ENCODE results near the gene SMIM43.
"Not testable (repeated sequence)": the region's sequence is repeated elsewhere in the genome, so short reads cannot be mapped to it uniquely, and the experiment has no call there.

The SMIM43 gene

GRCh38 chr4:121736735-121737351 is 28.1 kb downstream of the SMIM43 start:
- no peak for DNase-seq (ENCODE audit: low read depth, low spot score)

DNA sequence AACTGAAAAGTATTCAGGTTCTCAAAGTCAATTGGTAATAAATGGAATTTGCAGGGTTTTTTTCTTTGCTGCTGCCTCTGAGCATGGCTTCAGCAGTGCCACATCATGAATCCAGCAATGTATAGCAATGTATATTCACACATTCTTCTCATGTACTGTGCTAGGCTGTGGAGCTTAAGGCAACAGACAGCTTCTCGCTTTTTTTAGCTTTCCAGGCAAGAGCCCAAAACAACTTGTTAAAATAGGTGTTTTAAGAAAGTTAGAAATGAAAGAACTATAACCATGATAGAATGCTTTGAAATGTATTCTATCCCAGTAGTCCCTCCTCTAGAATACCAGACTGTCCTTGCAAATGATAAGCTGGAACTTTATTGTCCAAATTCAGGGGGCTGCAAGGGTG is 30.4 kb downstream of the SMIM43 start:
- DNase-seq (ENCODE audit: low read depth, low spot score): no peak

GRCh38 chr4:121733942-121734341 is 31.0 kb downstream of the SMIM43 start:
- no peak for DNase-seq (ENCODE audit: low read depth, low spot score)

GRCh38 chr4:121729753-121730152 is 35.2 kb downstream of the SMIM43 start:
- not testable (repeated sequence) for DNase-seq (ENCODE audit: low read depth, low spot score)

DNA sequence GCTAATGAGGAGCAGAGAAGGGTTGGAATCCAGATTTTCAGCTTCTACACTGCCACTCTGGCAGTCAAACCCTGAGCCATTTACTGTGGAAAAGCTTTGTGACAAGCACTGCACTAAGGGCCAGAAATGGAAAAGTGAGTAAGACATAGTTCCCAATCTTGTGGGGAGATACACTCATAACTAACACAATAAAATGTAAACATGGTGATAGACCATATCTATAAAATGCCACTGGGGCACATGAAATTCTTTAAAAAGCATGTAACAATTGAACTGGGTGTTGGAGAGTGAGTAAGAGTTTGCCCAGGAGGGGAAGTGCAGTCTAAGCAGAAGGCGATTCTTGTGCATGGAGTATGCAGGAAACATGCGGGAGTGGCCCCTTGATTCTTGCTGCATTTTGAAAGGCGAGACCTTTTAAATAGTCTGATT is 36.2 kb downstream of the SMIM43 start:
- DNase-seq (ENCODE audit: low read depth, low spot score): no peak

DNA sequence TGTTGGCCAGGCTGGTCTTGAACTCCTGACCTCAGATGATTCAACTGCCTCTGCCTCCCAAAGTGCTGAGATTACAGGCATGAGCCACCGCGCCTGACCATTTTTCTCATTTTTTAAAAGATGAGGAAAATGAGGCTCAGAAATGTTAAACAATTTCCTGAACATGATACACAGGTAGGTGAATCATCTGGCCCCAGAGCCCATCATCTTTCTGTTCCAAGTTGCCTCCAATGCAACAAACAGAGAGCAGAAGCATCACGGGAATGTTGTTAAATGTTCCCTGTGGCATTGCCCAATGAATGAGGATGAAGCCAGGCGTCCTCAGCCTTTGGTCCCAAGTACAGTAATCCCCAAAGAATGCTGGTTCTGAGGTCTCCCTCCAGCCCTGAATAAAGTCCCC is 36.9 kb downstream of the SMIM43 start:
- DNase-seq (ENCODE audit: low read depth, low spot score): no peak

DNA sequence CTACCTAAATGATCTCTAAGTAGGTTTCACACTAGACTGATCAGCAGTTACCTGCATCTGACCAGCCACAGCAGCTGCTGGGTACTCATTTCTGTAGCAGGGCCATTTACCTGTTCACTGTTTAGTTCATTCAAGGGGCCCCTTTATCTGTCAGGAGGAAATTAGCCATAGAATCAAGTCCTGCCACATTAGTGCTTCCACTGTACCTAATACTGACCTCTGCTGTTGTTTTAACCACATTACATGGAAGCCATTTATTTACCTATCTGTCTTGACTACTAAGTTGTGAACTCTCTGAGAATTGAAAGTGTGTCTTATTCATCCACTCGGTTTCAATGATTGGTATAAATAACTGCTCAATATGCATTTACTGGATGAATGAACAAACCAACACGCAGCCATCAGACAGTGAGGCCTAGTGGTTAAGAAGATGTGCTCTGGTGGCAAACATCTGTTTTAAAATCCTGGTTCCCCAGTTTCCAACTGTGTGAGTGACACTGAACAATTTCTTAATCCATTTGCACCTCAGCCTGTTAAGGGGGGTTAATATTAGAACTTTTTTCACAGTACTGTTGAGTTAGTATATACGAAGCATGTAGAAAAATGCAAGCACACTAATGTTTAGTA is 38.2 kb downstream of the SMIM43 start:
- no peak for DNase-seq (ENCODE audit: low read depth, low spot score)

GRCh38 chr4:121724671-121725070 is 40.3 kb downstream of the SMIM43 start:
- no peak for DNase-seq (ENCODE audit: low read depth, low spot score)

- DNase-seq (ENCODE audit: low read depth, low spot score): no peak
Observed at GRCh38 chr4:121721700-121722099, 43.3 kb downstream of the SMIM43 start.

- no peak for DNase-seq (ENCODE audit: low read depth, low spot score)
Observed at GRCh38 chr4:121720109-121720508, 44.9 kb downstream of the SMIM43 start.

DNA sequence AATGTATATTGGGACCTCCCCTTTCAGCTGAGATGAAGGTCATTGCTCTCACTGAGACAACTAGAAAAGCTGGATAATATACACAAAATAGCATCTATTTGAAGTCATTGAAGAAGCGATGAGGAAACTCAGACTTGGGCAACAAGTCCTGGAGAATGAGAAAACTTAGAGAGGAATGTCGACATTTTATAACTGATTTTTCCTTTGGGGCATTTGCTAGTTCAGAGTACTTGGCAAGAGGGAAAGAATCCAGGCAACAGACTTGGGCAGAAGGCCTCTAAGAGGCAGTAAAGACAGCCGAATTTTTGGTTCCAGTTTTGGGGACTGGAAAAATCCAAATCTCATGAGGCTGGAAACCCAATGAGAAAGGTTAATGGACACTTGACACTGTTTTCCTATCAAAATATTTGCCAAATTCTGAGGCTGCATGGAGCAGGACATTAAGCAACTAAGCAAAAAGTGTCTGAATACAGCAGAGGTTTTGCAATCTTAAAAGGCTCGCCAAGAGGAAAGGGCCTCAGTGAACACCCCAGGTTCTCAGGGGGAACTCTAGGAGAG is 47.2 kb downstream of the SMIM43 start:
- no peak for DNase-seq (ENCODE audit: low read depth, low spot score)

GRCh38 chr4:121714548-121714947 is 50.4 kb downstream of the SMIM43 start:
- no peak for DNase-seq (ENCODE audit: low read depth, low spot score)

DNA sequence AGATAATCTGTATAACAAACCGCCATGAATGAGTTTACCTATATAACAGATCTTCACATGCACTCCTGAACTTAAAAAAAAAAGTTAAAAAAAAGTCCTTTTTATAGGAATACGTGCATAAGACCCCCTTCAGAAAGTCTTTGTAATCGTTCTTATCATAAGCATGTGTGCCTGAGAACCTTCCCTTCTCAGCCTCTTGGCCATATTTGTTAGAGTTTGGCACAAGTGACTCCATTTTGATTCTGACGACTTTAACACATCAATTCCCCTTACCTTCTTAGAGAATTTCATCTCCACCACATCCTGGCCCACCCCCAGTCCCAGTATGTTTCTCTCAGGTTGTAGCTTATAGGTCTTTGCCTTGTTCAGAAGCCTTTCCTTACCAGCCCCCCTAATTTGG is 52.2 kb downstream of the SMIM43 start:
- DNase-seq (ENCODE audit: low read depth, low spot score): no peak

DNA sequence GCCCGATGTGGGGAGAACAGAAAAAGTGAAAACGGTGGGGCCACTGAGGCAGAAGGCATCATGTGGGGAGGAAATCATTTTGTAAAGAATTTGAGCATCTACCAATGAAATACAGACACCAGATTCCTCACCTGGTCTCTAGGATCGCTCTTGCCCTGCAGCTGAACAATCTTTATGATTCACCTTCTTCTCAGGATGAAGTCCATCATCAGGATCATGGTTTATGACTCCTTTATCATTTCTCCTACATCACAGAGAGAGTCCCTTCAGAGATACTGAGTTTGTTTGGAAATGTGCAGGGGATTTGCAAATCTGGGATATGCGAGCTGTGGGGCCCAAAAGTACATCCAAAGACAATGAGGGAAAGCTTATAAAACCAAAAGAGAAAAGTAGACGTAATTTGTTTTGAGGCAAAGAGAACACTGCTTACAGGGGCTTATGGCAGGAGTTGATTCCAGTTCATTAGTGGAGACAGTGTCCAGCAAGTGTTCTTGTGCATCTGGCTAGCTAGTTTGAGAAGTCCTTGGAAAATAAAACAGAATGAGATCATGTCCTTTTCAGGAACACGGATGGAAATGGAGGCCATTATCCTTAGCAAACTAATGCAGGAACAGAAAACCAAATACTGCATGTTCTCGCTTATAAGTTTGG is 52.8 kb downstream of the SMIM43 start:
- no peak for DNase-seq (ENCODE audit: low read depth, low spot score)

DNA sequence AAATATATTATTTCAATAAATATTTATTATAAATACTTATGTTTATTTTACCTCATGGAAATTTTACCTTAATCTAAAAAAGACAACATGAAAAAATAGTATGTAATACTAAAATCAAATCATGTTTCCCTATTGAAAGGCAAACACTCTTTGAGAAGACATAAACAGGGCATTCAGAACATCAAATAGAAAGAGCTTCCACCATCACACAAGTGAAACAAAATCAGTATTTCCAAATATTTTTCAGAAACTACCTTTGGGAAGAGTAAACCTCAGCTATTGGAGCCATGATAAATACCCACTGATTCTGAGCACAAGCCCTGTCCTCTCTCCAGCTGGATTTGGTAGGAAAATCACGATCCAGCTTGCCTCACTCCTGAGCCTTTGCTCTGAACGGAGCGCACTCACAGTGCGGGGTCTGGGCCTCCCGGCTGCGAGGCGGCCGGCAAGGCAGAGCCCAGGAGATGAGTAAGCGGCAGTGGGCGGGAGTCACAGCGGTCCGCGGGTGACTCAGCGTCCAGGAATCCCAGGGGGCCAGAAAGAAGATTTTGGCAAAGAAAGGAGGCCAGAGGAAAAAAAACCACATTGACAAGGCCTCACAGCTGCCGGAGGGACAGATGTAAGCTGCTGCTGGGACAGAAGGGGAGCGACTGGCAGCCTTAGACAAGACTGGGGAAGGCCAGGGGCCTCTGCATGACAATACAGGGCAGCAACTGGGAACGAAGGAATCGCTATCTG is 53.5 kb downstream of the SMIM43 start:
- peak; percentile 87 for DNase-seq (ENCODE audit: low read depth, low spot score)

- DNase-seq (ENCODE audit: low read depth, low spot score): no peak
Observed at GRCh38 chr4:121709766-121710405, 55.1 kb downstream of the SMIM43 start.
